Transverse colon (tissue), 4 donors: Measurements from ENCODE around the gene ENDOV. TPM values are rescaled to one million over a fixed set of nuclear protein-coding genes. Genes with fewer than 3 reads are reported as not detected.

Source experiments
- DNase-seq: peaks from one replicate; pipeline ENCODE4 v3.0.0-alpha.2; 2019
- H3K27ac ChIP-seq, 4 donors: fragments of 200-600 bp; sonication (generic); 2 replicates each; pipeline ENCODE4 v1.5.1; 2016 to 2018; ENCODE audit warnings: inconsistent platforms in 4 of 4
- H3K27me3 ChIP-seq: fragments of 200-600 bp; sonication (generic); 2 replicates; pipeline ENCODE4 v1.5.1; 2017; ENCODE audit warnings: inconsistent platforms
- H3K36me3 ChIP-seq, 4 donors: fragments of 200-600 bp; sonication (generic); 2 replicates each; pipeline ENCODE4 v1.5.1; 2017 to 2019; ENCODE audit warnings: inconsistent platforms in 4 of 4
- H3K4me1 ChIP-seq, 4 donors: fragments of 200-600 bp; sonication (generic); 2 replicates each; pipeline ENCODE4 v1.5.1; 2017 to 2020; ENCODE audit warnings: inconsistent platforms in 4 of 4
- H3K4me3 ChIP-seq, 4 donors: fragments of 200-600 bp; sonication (generic); 1 replicate in 1 of 4; 2 replicates in 3 of 4; pipeline versions ENCODE4 v1.5.1 to v1.6.1; 2017 to 2019; ENCODE audit warnings: inconsistent platforms in 4 of 4
- H3K9me3 ChIP-seq, 2 donors: fragments of 200-600 bp; sonication (generic); 2 replicates each; pipeline ENCODE4 v1.5.1; 2017 to 2019; ENCODE audit warnings: inconsistent platforms in 2 of 2
- EP300 ChIP-seq: sonication (generic); formaldehyde crosslinking; IDR thresholded peaks from one replicate; pipeline ENCODE4 v1.6.1; 2017; ENCODE audit warnings: antibody characterized with exemption, low read depth
- POLR2A ChIP-seq: fragments of 450-650 bp; IDR thresholded peaks from one replicate; pipeline ENCODE4 v1.6.1; 2016; ENCODE audit warnings: antibody characterized with exemption, mild to moderate bottlenecking, moderate library complexity
- POLR2AphosphoS5 ChIP-seq, 3 donors: sonication (generic); formaldehyde crosslinking; IDR thresholded peaks; one replicate each; pipeline ENCODE4 v1.6.1; 2016; ENCODE audit warnings: antibody characterized with exemption in 3 of 3
- WGBS, 2 donors: methylation state at CpG; one replicate each; pipeline ENCODE4 v1.1.5; 2018; ENCODE audit warnings: low coverage in 1 of 2; 5-methylcytosine and 5-hydroxymethylcytosine counted together
- in situ Hi-C, 4 donors: fragments of 200-750 bp; cut with MboI; loops; one replicate each; pipeline versions ENCODE4 v1.15.0 to v1.15.1; 2017; ENCODE audit warnings: low sequenced_read_pairs in 3 of 4, low pct_ligation_motif_present in 1 of 4, low pct_unique_long_range_greater_than_20kb in 1 of 4
- intact Hi-C: fragments of 100-400 bp; cut with DNase I; formaldehyde crosslinking; loops from one replicate; pipeline ENCODE4 v1.15.1; 2023; ENCODE audit warnings: low total_unique reads
- total RNA-seq, 4 donors: library from RNA; depleted of rRNA; stranded (reverse); fragments of >200 nt; gene quantifications; one replicate each; pipeline ENCODE4 v1.1.0, GENCODE V29; 2016
- TF ChIP-seq, protein P1 (sequence below), 5 experiments: fragments of 200-600 bp in 3 of 5; fragments of 450-650 bp in 2 of 5; sonication (generic) in 3 of 5; IDR thresholded peaks; 1 replicate in 2 of 5; 2 replicates in 3 of 5; pipeline ENCODE4 v1.5.1; 2016 to 2017; ENCODE audit warnings: antibody characterized with exemption in 5 of 5, inconsistent platforms in 3 of 5, mild to moderate bottlenecking in 2 of 5, moderate library complexity in 1 of 5

Gene ENDOV
- total RNA-seq, 4 donors from 2014 or later, result 14.9 to 26.9 (median 19.9) TPM

DNA sequence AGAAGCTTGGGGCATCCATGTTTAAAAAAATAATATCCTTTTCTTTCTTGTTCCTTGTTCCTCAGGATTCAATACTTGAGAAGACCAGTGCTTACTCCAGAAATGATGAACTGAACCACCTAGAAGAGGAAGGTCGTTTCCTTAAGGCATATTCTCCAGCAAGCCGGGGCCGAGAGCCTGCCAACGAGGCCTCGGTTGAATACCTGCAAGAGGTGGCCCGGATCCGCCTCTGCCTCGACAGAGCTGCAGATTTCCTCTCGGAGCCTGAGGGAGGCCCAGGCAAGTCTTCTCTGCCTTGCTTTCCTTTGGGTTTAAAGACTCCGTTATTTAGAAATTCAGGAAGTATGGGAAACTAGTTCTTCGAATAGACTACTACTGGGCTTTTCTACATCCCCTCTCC, 42.5 kb upstream of the ENDOV start:
- WGBS, 2 donors, result 72 to 93% methylated on average over 3 to 11 of the region's 11 CpGs
- no peak for DNase-seq
- Histone ChIP-seq H3K27ac (no peak overlapping the region), H3K36me3 (peaks cover 0 to 94% (median 44%) of the 10 kb centered on the region in 4 donors), H3K9me3 (no peaks in the 10 kb centered on the region), H3K27me3 (no peaks in the 10 kb centered on the region), H3K4me3 (no peak overlapping the region), H3K4me1 (no peaks in the 10 kb centered on the region)
- intact Hi-C loops, result no loop called here
- TF ChIP-seq POLR2A, result no peak
- TF ChIP-seq EP300, result no peak
- TF ChIP-seq, protein P1, sequence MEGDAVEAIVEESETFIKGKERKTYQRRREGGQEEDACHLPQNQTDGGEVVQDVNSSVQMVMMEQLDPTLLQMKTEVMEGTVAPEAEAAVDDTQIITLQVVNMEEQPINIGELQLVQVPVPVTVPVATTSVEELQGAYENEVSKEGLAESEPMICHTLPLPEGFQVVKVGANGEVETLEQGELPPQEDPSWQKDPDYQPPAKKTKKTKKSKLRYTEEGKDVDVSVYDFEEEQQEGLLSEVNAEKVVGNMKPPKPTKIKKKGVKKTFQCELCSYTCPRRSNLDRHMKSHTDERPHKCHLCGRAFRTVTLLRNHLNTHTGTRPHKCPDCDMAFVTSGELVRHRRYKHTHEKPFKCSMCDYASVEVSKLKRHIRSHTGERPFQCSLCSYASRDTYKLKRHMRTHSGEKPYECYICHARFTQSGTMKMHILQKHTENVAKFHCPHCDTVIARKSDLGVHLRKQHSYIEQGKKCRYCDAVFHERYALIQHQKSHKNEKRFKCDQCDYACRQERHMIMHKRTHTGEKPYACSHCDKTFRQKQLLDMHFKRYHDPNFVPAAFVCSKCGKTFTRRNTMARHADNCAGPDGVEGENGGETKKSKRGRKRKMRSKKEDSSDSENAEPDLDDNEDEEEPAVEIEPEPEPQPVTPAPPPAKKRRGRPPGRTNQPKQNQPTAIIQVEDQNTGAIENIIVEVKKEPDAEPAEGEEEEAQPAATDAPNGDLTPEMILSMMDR (IDR thresholded peaks at IDR 0.05), result no peak
- in situ Hi-C loops, result no loop called here

GRCh38 chr17:80372922-80373570, 41.9 kb upstream of the ENDOV start:
- H3K4me1 ChIP-seq, result no peaks in the 10 kb centered on the region
- H3K36me3 ChIP-seq, result peaks cover 0 to 93% (median 43%) of the 10 kb centered on the region in 4 donors
- H3K9me3 ChIP-seq, result no peaks in the 10 kb centered on the region
- H3K27me3 ChIP-seq, result no peaks in the 10 kb centered on the region
- in situ Hi-C loops, result no loop called here
- H3K4me3 ChIP-seq, result no peak overlapping the region
- no peak overlapping the region for H3K27ac ChIP-seq
- WGBS, 2 donors, result 92 to 94% methylated on average over 2 to 18 of the region's 18 CpGs
- intact Hi-C loops, result no loop called here
- no peak for DNase-seq
- TF ChIP-seq, protein P1 (IDR thresholded peaks at IDR 0.05), result no peak
- TF ChIP-seq POLR2AphosphoS5 (IDR thresholded peaks at IDR 0.05) (no peak), POLR2A (no peak), EP300 (no peak)

DNA sequence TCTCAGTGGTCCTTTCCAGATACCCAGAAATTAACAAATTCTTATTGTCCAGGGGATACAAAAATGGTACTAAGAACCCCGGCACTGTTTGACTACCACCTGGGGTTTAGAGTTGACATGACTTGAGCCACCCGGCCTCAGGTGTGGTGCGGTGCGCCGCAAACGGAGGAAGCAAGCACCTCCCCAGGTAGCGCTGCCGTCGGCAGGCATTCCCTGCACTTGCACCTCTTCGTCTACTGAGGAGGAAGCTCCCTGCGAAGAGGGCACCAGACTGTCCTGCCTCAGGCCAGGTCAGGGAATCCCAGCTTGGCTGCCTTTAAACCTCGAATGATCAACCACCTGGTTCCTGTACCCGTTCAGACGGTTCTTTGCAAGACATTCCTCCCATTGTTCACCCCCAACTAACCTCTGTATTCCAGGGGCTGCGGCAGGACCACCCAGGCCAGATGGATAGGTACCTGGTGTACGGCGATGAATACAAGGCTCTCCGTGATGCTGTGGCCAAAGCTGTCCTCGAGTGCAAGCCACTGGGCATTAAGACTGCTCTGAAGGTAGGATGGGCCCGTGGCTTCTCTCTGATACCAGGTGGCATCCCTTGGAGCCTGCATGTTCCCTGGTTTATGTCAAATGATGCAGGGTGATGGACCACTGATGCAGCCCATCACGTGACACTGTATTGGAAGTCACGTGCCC, 40.8 kb upstream of the ENDOV start:
- Histone ChIP-seq H3K9me3 (no peaks in the 10 kb centered on the region), H3K4me3 (no peak overlapping the region), H3K27ac (no peak overlapping the region), H3K36me3 (peaks cover 0 to 89% (median 41%) of the 10 kb centered on the region in 4 donors), H3K27me3 (no peaks in the 10 kb centered on the region), H3K4me1 (no peaks in the 10 kb centered on the region)
- in situ Hi-C loops, result no loop called here
- TF ChIP-seq EP300 (no peak), POLR2AphosphoS5 (IDR thresholded peaks at IDR 0.05) (no peak), POLR2A (no peak)
- TF ChIP-seq, protein P1 (IDR thresholded peaks at IDR 0.05), result no peak
- no peak for DNase-seq
- intact Hi-C loops, result no loop called here
- 88 to 95% methylated on average over 15 to 22 of the region's 22 CpGs for WGBS, 2 donors

DNA sequence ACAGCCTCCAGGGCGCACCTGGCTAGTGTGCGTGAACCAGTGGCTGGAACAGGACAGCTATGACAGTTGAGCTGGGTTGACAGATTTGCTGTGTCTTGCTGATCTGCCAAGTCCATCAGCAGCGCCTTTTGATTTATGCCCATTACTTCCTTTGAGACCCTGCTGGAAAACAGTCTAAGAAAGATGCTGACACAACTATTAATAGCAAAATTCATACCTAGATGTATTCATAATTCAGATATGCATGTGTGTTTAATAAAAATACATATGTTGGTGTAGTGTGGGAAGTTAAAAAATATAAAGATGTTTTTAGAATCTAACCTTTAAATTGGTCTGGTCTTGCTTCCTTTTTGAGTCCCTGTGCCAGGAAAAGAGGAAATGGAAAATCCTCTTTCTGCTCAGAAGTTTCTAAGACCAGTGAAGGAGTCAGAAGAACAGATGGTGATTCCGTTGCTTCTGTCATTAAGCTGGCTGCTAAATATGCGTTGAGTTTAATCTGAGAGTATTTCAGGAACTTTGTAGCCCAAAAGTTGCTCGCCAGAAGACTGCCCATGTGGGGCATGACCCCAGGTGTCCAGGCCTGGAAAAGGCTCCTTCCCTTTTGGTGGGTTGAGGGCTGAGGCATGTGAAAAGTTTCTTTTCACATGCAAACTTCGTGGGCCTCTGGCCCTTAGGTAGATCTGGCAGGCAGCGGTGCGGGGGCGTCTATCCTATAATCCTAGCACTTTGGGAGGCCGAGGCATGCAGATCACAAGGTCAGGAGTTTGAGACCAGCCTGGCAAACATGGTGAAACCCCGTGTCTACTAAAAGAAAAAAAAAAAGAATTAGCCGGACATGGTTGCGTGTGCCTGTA, 40.0 kb upstream of the ENDOV start:
- TF ChIP-seq POLR2A (no peak), EP300 (no peak), POLR2AphosphoS5 (IDR thresholded peaks at IDR 0.05) (no peak)
- TF ChIP-seq, protein P1 (IDR thresholded peaks at IDR 0.05), result no peak
- H3K4me3 ChIP-seq, result no peak overlapping the region
- peaks cover 0 to 83% (median 41%) of the 10 kb centered on the region in 4 donors for H3K36me3 ChIP-seq
- no peaks in the 10 kb centered on the region for H3K9me3 ChIP-seq
- 85 to 88% methylated on average over 4 to 14 of the region's 14 CpGs for WGBS, 2 donors
- no peak for DNase-seq
- H3K4me1 ChIP-seq, result no peaks in the 10 kb centered on the region
- no peaks in the 10 kb centered on the region for H3K27me3 ChIP-seq
- no peak overlapping the region for H3K27ac ChIP-seq
- in situ Hi-C loops (no loop called here), intact Hi-C loops (no loop called here)
